K562 (cell line): Measurements from ENCODE around the gene CRYBG1. TPM values are rescaled to one million over a fixed set of nuclear protein-coding genes. Genes with fewer than 3 reads are reported as not detected.

Experiments used
- EGR1 ChIP-seq: fragments of 450-650 bp; conservative IDR thresholded peaks from 2 replicates; pipeline ENCODE4 v1.6.1; 2017; ENCODE audit warnings: mild to moderate bottlenecking
- FOXJ3 ChIP-seq: sonication (generic); formaldehyde crosslinking; IDR thresholded peaks from 2 replicates; pipeline ENCODE4 v1.4.0; 2020; ENCODE audit warnings: mild to moderate bottlenecking, missing genetic modification reagents
- GABPB2 ChIP-seq: fragments of 250-450 bp; sonication (Bioruptor Pico); conservative IDR thresholded peaks from 2 replicates; pipeline ENCODE4 v1.5.1; 2021; ENCODE audit warnings: mild to moderate bottlenecking
- GMEB1 ChIP-seq: fragments of 250-450 bp; sonication (Bioruptor Pico); IDR thresholded peaks from 2 replicates; pipeline ENCODE4 v1.4.0; 2020; ENCODE audit warnings: mild to moderate bottlenecking
- HCFC1 ChIP-seq: IDR thresholded peaks from 2 replicates; pipeline ENCODE4 v1.6.1; 2012; ENCODE audit warnings: low read depth, low read length, improper control_type of control experiment
- ILF3 ChIP-seq: fragments of 450-650 bp; IDR thresholded peaks from 2 replicates; pipeline ENCODE4 v1.6.1; 2018; ENCODE audit warnings: antibody characterized with exemption, mild to moderate bottlenecking, moderate library complexity, borderline replicate concordance
- KAT8 ChIP-seq: fragments of 450-650 bp; IDR thresholded peaks from 2 replicates; pipeline ENCODE4 v1.6.1; 2016; ENCODE audit warnings: low read depth, mild to moderate bottlenecking
- KDM5B ChIP-seq: fragments of 200-600 bp; sonication (generic); IDR thresholded peaks from 2 replicates; pipeline ENCODE4 v1.6.1; 2012; ENCODE audit warnings: low read depth, mild to moderate bottlenecking, moderate library complexity, low read length, control low read depth, inconsistent platforms; ENCODE audit not compliant: insufficient replicate concordance
- KLF10 ChIP-seq: fragments of 250-450 bp; sonication (Bioruptor Pico); IDR thresholded peaks from 2 replicates; pipeline ENCODE4 v1.6.1; 2021; ENCODE audit warnings: matching md5 sums
- NFE2L1 ChIP-seq: fragments of 450-650 bp; IDR thresholded peaks from 2 replicates; pipeline ENCODE4 v1.6.1; 2016; ENCODE audit warnings: missing genetic modification characterization, low read depth, mild to moderate bottlenecking, missing compliant biosample characterization, moderate library complexity, borderline replicate concordance
- RBM39 ChIP-seq: fragments of 200-400 bp; formaldehyde crosslinking; optimal IDR thresholded peaks from 2 replicates; pipeline ENCODE3; 2018; ENCODE audit warnings: low read depth, low read length
- RCOR1 ChIP-seq, 2 experiments: IDR thresholded peaks; 2 replicates each; pipeline ENCODE4 v1.6.1; 2012; ENCODE audit warnings: low read depth in 2 of 2, low read length in 2 of 2, borderline replicate concordance in 1 of 2, improper control_type of control experiment in 1 of 2
- SFPQ ChIP-seq: fragments of 200-400 bp; formaldehyde crosslinking; IDR thresholded peaks from 2 replicates; pipeline ENCODE4 v1.6.1; 2017; ENCODE audit warnings: mild to moderate bottlenecking, low read depth, low read length, moderate library complexity
- WHSC1 ChIP-seq: IDR thresholded peaks from one replicate; pipeline ENCODE4 v1.6.1; 2012; ENCODE audit warnings: low read length, control low read depth, inconsistent platforms
- XRCC3 ChIP-seq: fragments of 450-650 bp; IDR thresholded peaks from 2 replicates; pipeline ENCODE4 v1.6.1; 2017; ENCODE audit warnings: mild to moderate bottlenecking, moderate library complexity
- ZBED1 ChIP-seq: IDR thresholded peaks from 2 replicates; pipeline ENCODE4 v1.6.1; 2014
- ZBTB5 ChIP-seq: fragments of 450-650 bp; IDR thresholded peaks from 2 replicates; pipeline ENCODE4 v1.6.1; 2017; ENCODE audit warnings: antibody characterized with exemption
- ZNF146 ChIP-seq: IDR thresholded peaks from one replicate; pipeline ENCODE4 v1.6.1; 2018; ENCODE audit warnings: missing compliant biosample characterization; ENCODE audit not compliant: unreplicated experiment
- ZNF280B ChIP-seq: fragments of 250-450 bp; sonication (Bioruptor Pico); IDR thresholded peaks from 2 replicates; pipeline ENCODE4 v1.5.1; 2021; ENCODE audit warnings: mild to moderate bottlenecking
- ZNF655 ChIP-seq: fragments of 250-450 bp; sonication (Bioruptor Pico); IDR thresholded peaks from 2 replicates; pipeline ENCODE4 v1.5.0; 2021
- ZSCAN32 ChIP-seq: fragments of 450-650 bp; formaldehyde crosslinking; IDR thresholded peaks from 2 replicates; pipeline ENCODE4 v1.4.0; 2020; ENCODE audit warnings: mild to moderate bottlenecking, moderate library complexity
- polyA plus RNA-seq, 8 experiments: library from polyadenylated mRNA; depleted of rRNA in 4 of 8; stranded (reverse) in 5 of 8; unstranded in 3 of 8; fragments of >200 nt; fragmentation: Nextera tagmentation in 2 of 8; fragmentation: Illumina TruSeq in 1 of 8; extraction: Ambion mirVana in 2 of 8; extraction: Trizol in 1 of 8; gene quantifications; 2 replicates each; pipeline versions ENCODE4 v1.2.1 to v1.2.3, GENCODE V29; 2011 to 2014; ENCODE audit warnings: inconsistent platforms in 1 of 8, missing spikeins in 1 of 8
- total RNA-seq, 7 experiments: library from RNA; depleted of rRNA in 6 of 7; stranded (reverse); fragments of >200 nt in 6 of 7; fragmentation: Illumina TruSeq in 2 of 7; extraction: Trizol in 2 of 7; gene quantifications; 2 replicates each; pipeline versions ENCODE4 v1.2.1 to v1.2.3, GENCODE V29; 2011 to 2021; ENCODE audit warnings: low replicate concordance in 1 of 7

Gene CRYBG1
- total and polyA plus RNA-seq, 9 of the 15 experiments (the other 6 are each of a cell fraction or from before 2014, with no cell fraction given): 0.07 to 0.47 (median 0.11) TPM

GRCh38 chr6:106520711-106521401 is 160.3 kb downstream of the CRYBG1 start (continued):
- TF ChIP-seq XRCC3: no peak
- no peak for TF ChIP-seq KAT8
- no peak for TF ChIP-seq SFPQ
- TF ChIP-seq ZSCAN32 (CRISPR knock-in tag): no peak
- no peak for TF ChIP-seq KLF10 (CRISPR knock-in tag)
- TF ChIP-seq ZNF146 (CRISPR knock-in tag): no peak
- TF ChIP-seq NFE2L1 (tag): no peak
- TF ChIP-seq RCOR1 (IDR thresholded peaks at IDR 0.05; ENCODE audit: borderline replicate concordance in 1 of 2, low read depth in 2 of 2, low read length in 2 of 2): peak; percentile 99 to 100
- TF ChIP-seq ZBTB5: no peak
- no peak for TF ChIP-seq ILF3
- no peak for TF ChIP-seq FOXJ3 (CRISPR knock-in tag)
- peak; percentile 54; the same call in 1 of the 2 replicates for TF ChIP-seq EGR1
- TF ChIP-seq HCFC1: no peak
- no peak for TF ChIP-seq RBM39
- TF ChIP-seq KDM5B: no peak
- no peak for TF ChIP-seq ZNF655 (CRISPR knock-in tag)
- TF ChIP-seq GMEB1 (CRISPR knock-in tag): no peak
- no peak for TF ChIP-seq WHSC1
- no peak for TF ChIP-seq ZNF280B
- TF ChIP-seq ZBED1: peak; percentile 91; the same call in 1 of the 2 replicates
- no peak for TF ChIP-seq GABPB2 (CRISPR knock-in tag)
